Endothelial cell of umbilical vein (primary cell): Measurements from ENCODE around the gene NGF. TPM values are rescaled to one million over a fixed set of nuclear protein-coding genes. Genes with fewer than 3 reads are reported as not detected.

Experiments
- BruUV-seq: library from RNA; stranded (reverse); fragments of 400-500 nt; replicated peaks from 2 replicates; lab custom pipeline; 2021; lab: Mats Ljungman, UMichigan
- CTCF ChIA-PET: fragments of 300-600, 350-600 bp; sonication (Branson Sonifier 250); formaldehyde crosslinking; loops from one replicate; lab custom pipeline; 2021; ENCODE audit warnings: antibody characterized with exemption, inconsistent platforms; lab: Charles Lee
- POLR2A ChIA-PET: fragments of 300-600, 350-600 bp; sonication (Branson Sonifier 250); formaldehyde crosslinking; loops from one replicate; lab custom pipeline; 2021; ENCODE audit warnings: antibody characterized with exemption, inconsistent platforms; lab: Charles Lee
- DNase-seq: peaks from one replicate; pipeline ENCODE4 v3.0.0-alpha.2; 2011; ENCODE audit warnings: low read depth, low spot score
- FAIRE-seq: peaks from 2 replicates; lab custom pipeline; 2011; peaks lifted over from hg19 to GRCh38; lab: Jason Lieb, UNC
- H2AFZ ChIP-seq: 2 replicates; pipeline ENCODE4 v1.6.0; 2012; ENCODE audit warnings: low read depth, low read length, control low read depth, inconsistent platforms
- H3K27ac ChIP-seq: 2 replicates; pipeline ENCODE4 v1.5.1; 2011; ENCODE audit warnings: low read depth, mild to moderate bottlenecking, control low read depth, low read length, moderate library complexity; ENCODE audit not compliant: insufficient read depth
- H3K27me3 ChIP-seq, 2 experiments: 2 replicates each; pipeline versions ENCODE4 v1.6.0 to v1.6.1; 2011; ENCODE audit warnings: low read length in 2 of 2, mixed read lengths in 1 of 2; ENCODE audit not compliant: control insufficient read depth in 2 of 2, insufficient read depth in 2 of 2
- H3K36me3 ChIP-seq, 2 experiments: 2 replicates in 1 of 2; 3 replicates in 1 of 2; pipeline ENCODE4 v1.5.1; 2011; ENCODE audit warnings: low read length in 2 of 2, mild to moderate bottlenecking in 1 of 2, moderate library complexity in 1 of 2; ENCODE audit not compliant: control insufficient read depth in 2 of 2, insufficient read depth in 2 of 2; ENCODE audit errors: extremely low read depth in 1 of 2
- H3K4me1 ChIP-seq: 3 replicates; pipeline ENCODE4 v1.5.1; 2011; ENCODE audit warnings: mild to moderate bottlenecking, low read length; ENCODE audit not compliant: control insufficient read depth, insufficient read depth; ENCODE audit errors: extremely low read depth
- H3K4me2 ChIP-seq: 2 replicates; pipeline ENCODE4 v1.6.1; 2011; ENCODE audit warnings: low read length, control low read depth, mixed read lengths; ENCODE audit not compliant: insufficient read depth
- H3K4me3 ChIP-seq, 3 experiments: fragments of 200-600 bp in 1 of 3; sonication (generic), shearing (Covaris generic) in 1 of 3; replicated peaks in 1 of 3; 2 replicates each; pipeline ENCODE4 v1.5.1; 2011 to 2016; ENCODE audit warnings: control low read depth in 3 of 3, low read length in 3 of 3, mild to moderate bottlenecking in 2 of 3, inconsistent platforms in 1 of 3, low read depth in 1 of 3, moderate library complexity in 1 of 3; ENCODE audit not compliant: insufficient read depth in 1 of 3
- H3K79me2 ChIP-seq: 2 replicates; pipeline ENCODE4 v1.6.0; 2012; ENCODE audit warnings: low read length, inconsistent platforms; ENCODE audit not compliant: control insufficient read depth, insufficient read depth
- H3K9ac ChIP-seq: replicated peaks from 2 replicates; pipeline ENCODE3; 2011; ENCODE audit warnings: low read length, control low read depth; ENCODE audit not compliant: insufficient read depth; ENCODE audit errors: extremely low read depth
- H3K9me1 ChIP-seq: replicated peaks from 3 replicates; pipeline ENCODE4 v1.6.0; 2011; ENCODE audit warnings: mild to moderate bottlenecking, low read length; ENCODE audit not compliant: control insufficient read depth, insufficient read depth; ENCODE audit errors: extremely low read depth
- H3K9me3 ChIP-seq: replicated peaks from 2 replicates; pipeline ENCODE4 v1.5.1; 2012; ENCODE audit warnings: low read length, inconsistent platforms; ENCODE audit not compliant: control insufficient read depth, insufficient read depth
- H4K20me1 ChIP-seq: replicated peaks from 2 replicates; pipeline ENCODE3; 2011; ENCODE audit warnings: mild to moderate bottlenecking, low read length; ENCODE audit not compliant: control insufficient read depth, insufficient read depth; ENCODE audit errors: extremely low read depth
- EZH2 ChIP-seq: IDR thresholded peaks from 2 replicates; pipeline ENCODE4 v1.6.1; 2012; ENCODE audit warnings: borderline replicate concordance, low read depth, mild to moderate bottlenecking, moderate library complexity, low read length, inconsistent platforms; ENCODE audit not compliant: severe bottlenecking
- FOS ChIP-seq: IDR thresholded peaks from 2 replicates; pipeline ENCODE4 v1.6.1; 2011; ENCODE audit warnings: mild to moderate bottlenecking, low read length, moderate library complexity, borderline replicate concordance; ENCODE audit not compliant: insufficient read depth
- GATA2 ChIP-seq: IDR thresholded peaks from 2 replicates; pipeline ENCODE4 v1.7.0; 2011; ENCODE audit warnings: low read depth, mild to moderate bottlenecking, moderate library complexity, mixed read lengths, low read length; ENCODE audit not compliant: insufficient read length, insufficient read depth
- JUN ChIP-seq: IDR thresholded peaks from 2 replicates; pipeline ENCODE4 v1.6.1; 2011; ENCODE audit warnings: borderline replicate concordance, low read depth; ENCODE audit not compliant: insufficient read length, insufficient read depth
- MAX ChIP-seq: IDR thresholded peaks from 2 replicates; pipeline ENCODE4 v1.6.1; 2011; ENCODE audit not compliant: insufficient read depth, insufficient read length
- MYC ChIP-seq: IDR thresholded peaks from one replicate; pipeline ENCODE4 v1.6.1; 2011; ENCODE audit warnings: mild to moderate bottlenecking, low read depth, low read length
- POLR2A ChIP-seq: IDR thresholded peaks from 2 replicates; pipeline ENCODE4 v1.6.1; 2012; ENCODE audit warnings: low read depth, mild to moderate bottlenecking, control low read depth, low read length
- POLR2AphosphoS5 ChIP-seq: IDR thresholded peaks from 2 replicates; pipeline ENCODE4 v1.6.1; 2012; ENCODE audit warnings: low read depth, mild to moderate bottlenecking, control low read depth, low read length, moderate library complexity; ENCODE audit not compliant: insufficient read depth
- dilution Hi-C: fragments of 300-500 bp; cut with MboI; formaldehyde crosslinking; loops from one replicate; pipeline ENCODE4 v1.15.0; 2019; ENCODE audit warnings: low sequenced_read_pairs; ENCODE audit not compliant: extremely low pct_ligation_motif_present
- intact Hi-C: fragments of 100-400 bp; cut with micrococcal nuclease; formaldehyde crosslinking; loops from one replicate; pipeline ENCODE4 v1.10.0; 2022
- polyA plus RNA-seq, 4 experiments: library from polyadenylated mRNA; depleted of rRNA in 3 of 4; stranded (reverse) in 3 of 4; unstranded in 1 of 4; fragments of >200 nt; gene quantifications; 2 replicates each; pipeline versions ENCODE4 v1.2.1 to v1.2.3, GENCODE V29; 2011 to 2012; ENCODE audit warnings: missing spikeins in 1 of 4
- total RNA-seq: library from RNA; stranded (reverse); gene quantifications from 2 replicates; pipeline ENCODE4 v1.2.3, GENCODE V29; 2021
- TF ChIP-seq, protein P1 (sequence below), 2 donors: IDR thresholded peaks; 1 replicate in 1 of 2; 2 replicates in 1 of 2; pipeline ENCODE4 v1.5.1; 2011; ENCODE audit warnings: low read length in 2 of 2, mild to moderate bottlenecking in 2 of 2, moderate library complexity in 2 of 2, control low read depth in 1 of 2, inconsistent platforms in 1 of 2, low read depth in 1 of 2; ENCODE audit not compliant: insufficient read depth in 1 of 2; ENCODE audit errors: extremely low read depth in 1 of 2

Gene NGF
- total and polyA plus RNA-seq, 2 donors (not counting 3 experiments of a cell fraction or from before 2014, with no cell fraction given), result not detected

DNA sequence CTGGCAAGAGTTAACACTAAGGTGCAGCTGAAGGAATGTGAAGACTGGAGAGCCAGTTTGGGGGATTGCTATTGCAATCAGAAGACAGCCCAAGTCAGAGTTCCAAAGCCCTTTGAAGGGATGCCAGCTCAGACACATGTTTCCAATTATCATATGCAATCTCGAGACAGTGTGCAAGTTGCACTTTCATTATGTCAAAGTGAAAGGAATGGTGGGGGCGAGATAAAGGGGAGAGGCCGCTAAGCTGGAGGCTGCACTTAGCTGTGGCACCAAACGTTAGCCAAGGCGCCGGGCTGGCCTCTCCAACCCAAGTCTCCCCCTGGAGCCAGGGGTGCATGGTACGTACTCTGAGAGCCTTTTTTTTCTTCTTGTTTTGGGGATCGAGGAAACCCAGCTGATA is 58.0 kb downstream of the NGF start:
- Histone ChIP-seq H3K9ac (no peak overlapping the region), H3K9me3 (no peaks in the 10 kb centered on the region), H3K79me2 (no peaks in the 10 kb centered on the region), H3K36me3 (no peaks in the 10 kb centered on the region), H3K4me3 (no peak overlapping the region), H3K4me1 (no peaks in the 10 kb centered on the region), H3K27ac (no peak overlapping the region), H3K27me3 (no peaks in the 10 kb centered on the region), H4K20me1 (no peaks in the 10 kb centered on the region), H3K9me1 (no peaks in the 10 kb centered on the region), H3K4me2 (no peak overlapping the region), H2AFZ (no peak overlapping the region)
- BruUV-seq, result no TSS peak
- DNase-seq (no peak), FAIRE-seq (no peak)
- POLR2A ChIA-PET, result no interaction called here
- intact Hi-C loops, result no loop called here
- CTCF ChIA-PET, result interaction anchor here (1.1 kb wide), 1 partner anchor 227 kb away, joined by 3 read pairs; no protein-coding TSS in a partner anchor
- dilution Hi-C loops, result no loop called here
- TF ChIP-seq MAX (no peak), POLR2A (no peak), JUN (no peak), GATA2 (no peak)

- DNase-seq, result no peak
- no peak for TF ChIP-seq POLR2AphosphoS5
- TF ChIP-seq EZH2, result no peak
- TF ChIP-seq GATA2, result no peak
- no peak for TF ChIP-seq FOS
- no peak for TF ChIP-seq JUN
- no peak for TF ChIP-seq POLR2A
- TF ChIP-seq, protein P1, sequence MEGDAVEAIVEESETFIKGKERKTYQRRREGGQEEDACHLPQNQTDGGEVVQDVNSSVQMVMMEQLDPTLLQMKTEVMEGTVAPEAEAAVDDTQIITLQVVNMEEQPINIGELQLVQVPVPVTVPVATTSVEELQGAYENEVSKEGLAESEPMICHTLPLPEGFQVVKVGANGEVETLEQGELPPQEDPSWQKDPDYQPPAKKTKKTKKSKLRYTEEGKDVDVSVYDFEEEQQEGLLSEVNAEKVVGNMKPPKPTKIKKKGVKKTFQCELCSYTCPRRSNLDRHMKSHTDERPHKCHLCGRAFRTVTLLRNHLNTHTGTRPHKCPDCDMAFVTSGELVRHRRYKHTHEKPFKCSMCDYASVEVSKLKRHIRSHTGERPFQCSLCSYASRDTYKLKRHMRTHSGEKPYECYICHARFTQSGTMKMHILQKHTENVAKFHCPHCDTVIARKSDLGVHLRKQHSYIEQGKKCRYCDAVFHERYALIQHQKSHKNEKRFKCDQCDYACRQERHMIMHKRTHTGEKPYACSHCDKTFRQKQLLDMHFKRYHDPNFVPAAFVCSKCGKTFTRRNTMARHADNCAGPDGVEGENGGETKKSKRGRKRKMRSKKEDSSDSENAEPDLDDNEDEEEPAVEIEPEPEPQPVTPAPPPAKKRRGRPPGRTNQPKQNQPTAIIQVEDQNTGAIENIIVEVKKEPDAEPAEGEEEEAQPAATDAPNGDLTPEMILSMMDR (IDR thresholded peaks at IDR 0.05; ENCODE audit: extremely low read depth in 1 of 2, insufficient read depth in 1 of 2, low read depth in 1 of 2, low read length in 2 of 2), result no peak
- no peak for TF ChIP-seq MAX
- no peak for TF ChIP-seq MYC
- dilution Hi-C loops, result no loop called here
- Histone ChIP-seq H3K9me3 (no peaks in the 10 kb centered on the region), H3K27ac (no peak overlapping the region), H3K4me1 (no peaks in the 10 kb centered on the region), H2AFZ (no peak overlapping the region), H3K79me2 (no peaks in the 10 kb centered on the region), H3K36me3 (no peaks in the 10 kb centered on the region), H3K4me2 (no peak overlapping the region), H4K20me1 (no peaks in the 10 kb centered on the region), H3K4me3 (no peak overlapping the region), H3K27me3 (no peaks in the 10 kb centered on the region), H3K9me1 (no peaks in the 10 kb centered on the region), H3K9ac (no peak overlapping the region)
- CTCF ChIA-PET, result no interaction called here
- POLR2A ChIA-PET, result no interaction called here
- intact Hi-C loops, result loop anchor here (5.0 kb wide), 1 partner anchor 319 kb away; no protein-coding TSS in a partner anchor
- no TSS peak for BruUV-seq
- FAIRE-seq, result no peak
Measured at GRCh38 chr1:115278211-115278610, 59.8 kb downstream of the NGF start.
